Midbrain (tissue), 1 donor: ENCODE data around the gene CBX5.
"Not testable (repeated sequence)": the region's sequence is repeated elsewhere in the genome, so short reads cannot be mapped to it uniquely, and the experiment has no call there.

Experiments
- DNase-seq: peaks from one replicate; lab custom pipeline; 2025; lab: John Stamatoyannopoulos, UW

Gene CBX5

DNA sequence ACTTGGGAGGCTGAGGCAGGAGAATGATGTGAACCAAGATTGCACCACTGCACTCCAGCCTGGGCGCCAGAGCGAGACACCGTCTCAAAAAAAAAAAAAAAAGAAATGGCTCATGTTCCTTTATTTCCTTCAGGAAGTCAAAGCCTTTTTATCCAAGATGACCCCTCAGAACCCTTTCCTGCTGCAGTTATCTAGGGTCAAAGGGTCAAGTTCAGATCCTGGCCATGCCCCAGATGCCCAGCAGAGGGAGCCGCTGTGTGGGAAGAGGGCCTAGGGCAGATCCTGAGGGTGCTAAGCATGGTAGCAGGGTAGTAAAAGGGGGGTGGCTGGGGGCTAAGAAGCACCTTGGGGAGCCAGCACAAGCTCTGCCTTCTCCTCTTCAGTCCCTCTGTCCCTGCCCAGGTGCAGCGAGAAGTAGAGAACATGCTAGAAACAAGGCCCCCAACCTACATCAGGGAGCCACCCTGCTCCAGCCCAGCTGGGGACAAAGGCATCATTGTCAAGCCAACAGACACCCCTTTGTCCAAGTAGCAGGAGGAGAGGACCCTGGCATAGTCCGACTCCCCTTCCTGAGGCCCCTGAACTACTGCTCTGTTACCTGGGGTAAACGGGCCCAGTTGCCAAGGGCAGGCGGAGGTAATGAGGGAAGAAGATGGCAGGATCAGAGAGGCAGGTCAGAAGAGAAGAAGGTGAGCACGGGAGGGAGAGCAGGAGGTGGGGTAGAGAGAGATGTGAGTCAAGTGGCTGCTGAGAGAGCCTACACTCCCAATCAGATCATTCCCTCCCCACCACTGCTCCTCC lies 14.4 kb upstream of the CBX5 start:
- DNase-seq, result peak; percentile 67

DNA sequence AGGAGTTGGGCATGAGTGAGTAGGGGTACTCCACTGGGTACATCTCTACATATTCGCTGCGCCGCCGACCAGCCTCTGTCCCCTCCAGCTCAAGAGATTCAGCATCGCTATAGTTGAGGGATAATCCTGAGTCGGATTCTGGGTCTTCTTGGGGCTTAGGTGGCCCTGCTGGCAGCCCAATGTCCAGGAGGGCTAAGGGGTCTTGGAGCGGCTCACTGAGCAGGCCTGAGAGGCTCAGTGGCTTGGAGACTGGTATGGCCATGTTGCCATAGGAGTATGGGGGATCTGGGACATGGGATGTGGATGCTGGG lies 13.0 kb upstream of the CBX5 start:
- no peak for DNase-seq

DNA sequence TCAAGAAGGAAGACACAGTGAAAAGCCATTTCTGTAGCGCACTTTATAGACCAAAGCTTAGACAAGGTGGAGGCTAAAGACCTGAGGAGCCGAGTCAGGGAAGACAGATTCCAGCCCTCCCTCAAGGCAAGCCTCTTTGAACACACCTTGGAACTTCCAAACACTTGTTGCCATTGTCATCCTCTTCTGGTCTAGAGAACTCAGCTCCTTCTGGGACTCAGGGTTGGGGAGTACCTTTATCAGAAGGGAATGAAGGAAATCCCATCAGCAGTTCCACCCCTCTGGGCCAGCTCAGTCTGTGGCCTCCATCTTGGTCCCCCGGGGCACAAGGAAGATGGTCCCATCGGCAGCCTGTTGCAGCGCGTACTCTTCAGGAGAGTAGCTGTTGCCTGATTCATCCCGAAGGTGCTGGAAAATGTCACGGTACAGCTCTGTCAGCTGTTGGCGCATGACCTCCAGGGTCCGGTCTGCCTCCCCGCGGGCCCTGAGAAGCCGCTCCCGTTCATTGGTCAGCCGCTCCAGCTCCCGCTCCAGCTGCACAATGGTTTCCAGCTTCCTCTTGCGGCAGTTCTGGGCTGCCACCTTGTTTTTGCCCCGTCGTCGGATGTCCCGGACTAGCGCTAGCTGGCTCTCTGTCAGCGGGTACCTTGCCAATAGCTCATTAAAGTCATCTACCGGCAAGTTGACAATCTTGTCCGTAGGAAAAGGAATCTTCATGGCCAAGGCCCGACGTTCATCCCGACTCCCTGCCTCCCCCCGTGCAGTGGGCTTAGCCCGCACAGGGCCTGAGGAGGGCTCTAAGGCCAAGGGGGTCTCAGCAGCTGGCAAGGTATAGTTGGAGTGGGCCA lies 12.4 kb upstream of the CBX5 start:
- no peak for DNase-seq

- no peak for DNase-seq
Observed at GRCh38 chr12:54287261-54288157, 7.6 kb upstream of the CBX5 start.

GRCh38 chr12:54286042-54287030 lies 6.4 kb upstream of the CBX5 start:
- DNase-seq, result no peak

- no peak for DNase-seq
Observed at GRCh38 chr12:54285150-54286041, 5.5 kb upstream of the CBX5 start.

DNA sequence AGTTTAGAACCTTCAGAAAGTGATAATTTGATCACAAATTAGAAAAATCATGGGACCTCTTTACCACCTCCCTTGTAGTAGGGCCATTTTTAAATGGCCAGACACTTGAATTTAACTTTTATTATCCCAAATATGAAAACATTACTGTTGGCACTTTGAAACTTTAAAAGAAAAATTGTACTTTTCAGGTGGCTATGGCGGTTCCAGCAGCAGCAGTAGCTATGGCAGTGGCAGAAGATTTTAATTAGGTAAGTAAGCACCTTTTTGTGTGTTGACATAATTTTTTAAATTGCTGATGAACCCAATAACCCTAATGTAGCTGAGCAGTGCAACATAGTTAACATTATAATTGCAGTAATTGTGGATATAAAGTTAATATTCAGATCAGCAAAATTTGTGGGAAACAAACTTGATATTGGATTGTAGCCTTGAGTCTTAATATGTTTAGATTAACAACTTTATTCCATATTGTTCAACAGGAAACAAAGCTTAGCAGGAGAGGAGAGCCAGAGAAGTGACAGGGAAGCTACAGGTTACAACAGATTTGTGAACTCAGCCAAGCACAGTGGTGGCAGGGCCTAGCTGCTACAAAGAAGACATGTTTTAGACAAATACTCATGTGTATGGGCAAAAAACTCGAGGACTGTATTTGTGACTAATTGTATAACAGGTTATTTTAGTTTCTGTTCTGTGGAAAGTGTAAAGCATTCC lies 4.3 kb upstream of the CBX5 start:
- not testable (repeated sequence) for DNase-seq

- DNase-seq, result no peak
Observed at GRCh38 chr12:54282949-54283593, 3.1 kb upstream of the CBX5 start.

DNA sequence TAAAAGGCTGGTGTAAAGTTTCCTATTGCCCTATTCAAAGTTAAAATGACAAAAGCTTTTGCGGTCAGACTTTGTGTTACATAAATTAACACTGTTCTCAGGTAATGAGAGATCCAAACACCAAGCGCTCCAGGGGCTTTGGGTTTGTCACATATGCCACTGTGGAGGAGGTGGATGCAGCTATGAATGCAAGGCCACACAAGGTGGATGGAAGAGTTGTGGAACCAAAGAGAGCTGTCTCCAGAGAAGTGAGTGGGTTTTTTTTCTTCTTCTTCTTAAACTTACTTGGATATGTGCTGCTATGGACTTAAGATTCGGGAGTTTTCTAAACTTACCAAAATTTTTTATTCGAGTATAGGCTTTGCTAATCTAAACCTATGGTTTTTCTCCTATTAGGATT lies 1.8 kb upstream of the CBX5 start:
- DNase-seq, result not testable (repeated sequence)

- not testable (repeated sequence) for DNase-seq
Observed at GRCh38 chr12:54281261-54281638, 1.3 kb upstream of the CBX5 start.

GRCh38 chr12:54280468-54281260 lies 742 bp upstream of the CBX5 start, which contains the start of gene HNRNPA1:
HNRNPA1 (plus strand) TSS chr12:54280726; CDS start chr12:54280808, 82 bp downstream.
- peak; percentile 99 for DNase-seq

- DNase-seq, result no peak
Observed at GRCh38 chr12:54279227-54279631, 693 bp downstream of the CBX5 start.

DNA sequence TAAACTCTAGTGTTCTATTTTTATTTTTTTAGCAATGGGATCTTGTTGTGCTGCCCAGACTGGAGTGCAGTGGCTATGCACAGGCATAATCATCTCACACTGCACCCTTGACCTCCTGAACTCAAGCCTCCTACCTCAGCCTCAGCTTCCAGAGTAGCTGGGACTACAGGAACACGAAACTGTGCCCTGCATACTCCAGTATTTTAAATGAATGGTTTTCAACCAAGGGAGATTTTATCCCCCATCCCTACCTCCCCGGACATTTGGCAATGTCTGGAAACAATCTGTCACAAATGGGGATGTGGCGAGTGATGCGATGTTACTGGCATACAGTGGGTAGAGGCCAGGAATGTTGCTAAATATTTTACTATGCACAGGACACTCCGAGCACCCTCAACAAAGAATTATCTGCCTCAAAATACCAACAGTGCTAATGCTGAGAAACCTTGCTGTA lies 2.1 kb downstream of the CBX5 start:
- DNase-seq, result no peak

DNA sequence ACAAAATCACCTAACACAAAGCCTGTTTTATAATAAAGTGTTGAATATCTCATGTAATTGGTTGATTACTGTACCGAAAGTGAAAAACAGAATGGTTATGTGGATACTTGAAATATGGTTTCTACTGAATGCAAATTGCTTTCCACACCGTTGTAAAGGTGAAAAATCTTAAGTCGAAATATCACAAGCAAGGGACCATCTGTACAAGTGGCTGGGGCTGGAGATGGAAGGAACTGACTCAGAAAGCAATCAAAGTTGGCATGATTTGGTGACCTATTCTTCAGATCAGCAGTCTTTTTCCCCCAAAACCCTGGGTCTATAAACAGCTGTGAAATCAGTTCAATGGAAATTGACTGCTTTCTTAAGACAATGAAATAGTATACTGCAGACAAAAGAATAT lies 3.6 kb downstream of the CBX5 start:
- DNase-seq, result no peak

GRCh38 chr12:54273981-54274380 lies 5.9 kb downstream of the CBX5 start:
- DNase-seq, result no peak

- DNase-seq, result no peak
Observed at GRCh38 chr12:54272214-54272613, 7.7 kb downstream of the CBX5 start.

GRCh38 chr12:54270345-54270744 lies 9.6 kb downstream of the CBX5 start:
- no peak for DNase-seq

- no peak for DNase-seq
Observed at GRCh38 chr12:54266852-54267251, 13.1 kb downstream of the CBX5 start.
